SKM-1 treated with dmso at 0.1 percent for 144 hours (cell line): ENCODE measurements around the gene ODAM.
"Not testable (repeated sequence)": the region's sequence is repeated elsewhere in the genome, so short reads cannot be mapped to it uniquely, and the experiment has no call there.

Source experiments
- DNase-seq: peaks from one replicate; lab custom pipeline; 2025; ENCODE audit not compliant: unreplicated experiment; lab: John Stamatoyannopoulos, UW

The ODAM gene

DNA sequence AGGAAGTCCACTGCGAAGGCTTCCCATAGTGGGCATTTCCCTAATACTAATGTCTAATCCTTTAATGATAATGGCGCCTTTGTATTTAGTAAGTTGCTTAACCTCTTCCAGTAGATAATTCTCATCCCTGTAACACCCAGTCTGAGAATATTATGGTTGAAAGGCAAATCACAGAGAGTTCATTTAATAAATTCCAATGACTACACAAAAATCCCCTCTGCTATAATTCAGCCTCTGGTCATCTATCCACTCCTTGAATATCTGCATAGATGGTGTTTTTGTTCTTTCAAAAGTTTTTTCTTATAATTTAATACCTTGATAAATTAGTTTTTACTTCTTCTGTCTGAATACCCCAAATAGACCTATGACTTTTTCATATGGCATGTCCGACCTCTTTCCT is 25.9 kb downstream of the ODAM start:
- DNase-seq: not testable (repeated sequence)

- not testable (repeated sequence) for DNase-seq
Measured at GRCh38 chr4:70221818-70222217, 26.3 kb downstream of the ODAM start.

DNA sequence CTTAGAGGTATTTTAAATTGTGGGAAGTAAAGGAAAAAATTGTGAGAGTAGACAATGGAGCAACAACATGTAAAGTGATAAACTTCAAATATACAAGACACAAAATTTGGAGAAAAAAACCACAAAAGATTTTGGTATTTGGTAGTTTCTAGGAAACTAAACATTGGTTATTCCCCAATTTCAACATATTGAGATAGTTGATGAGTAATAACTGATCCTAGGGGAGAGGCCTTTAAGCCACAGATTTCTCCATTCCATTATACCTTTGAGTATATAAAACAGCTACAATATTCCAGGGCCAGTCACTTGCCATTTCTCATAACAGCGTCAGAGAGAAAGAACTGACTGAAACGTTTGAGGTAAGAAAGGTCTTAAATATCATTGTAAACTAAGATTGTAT is 30.3 kb downstream of the ODAM start, which contains the start of gene FDCSP:
Gene FDCSP, plus strand, starts transcription at position 301 of the 400 bp plus-strand sequence. CDS start 5,071 bp downstream, outside the sequence.
- DNase-seq: no peak

DNA sequence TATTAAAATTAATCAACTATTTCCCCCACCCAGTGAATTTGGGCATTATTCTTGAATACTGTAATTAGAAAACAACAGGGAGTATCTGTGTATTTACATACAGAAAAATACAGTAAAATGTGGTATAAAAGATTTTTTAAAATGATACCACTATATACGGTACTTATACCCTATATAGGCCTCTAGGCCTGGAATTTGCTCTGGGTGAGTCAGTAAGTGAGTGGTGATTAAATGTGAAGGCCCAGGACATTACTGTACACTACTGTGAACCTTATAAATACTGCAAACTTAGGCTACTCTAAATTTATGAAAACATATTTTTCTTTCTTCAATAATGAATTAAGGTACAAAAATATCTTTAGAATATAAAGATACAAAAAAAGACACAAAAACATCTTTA is 40.6 kb downstream of the ODAM start:
- no peak for DNase-seq

GRCh38 chr4:70239131-70239883 is 43.8 kb downstream of the ODAM start:
- DNase-seq: no peak

DNA sequence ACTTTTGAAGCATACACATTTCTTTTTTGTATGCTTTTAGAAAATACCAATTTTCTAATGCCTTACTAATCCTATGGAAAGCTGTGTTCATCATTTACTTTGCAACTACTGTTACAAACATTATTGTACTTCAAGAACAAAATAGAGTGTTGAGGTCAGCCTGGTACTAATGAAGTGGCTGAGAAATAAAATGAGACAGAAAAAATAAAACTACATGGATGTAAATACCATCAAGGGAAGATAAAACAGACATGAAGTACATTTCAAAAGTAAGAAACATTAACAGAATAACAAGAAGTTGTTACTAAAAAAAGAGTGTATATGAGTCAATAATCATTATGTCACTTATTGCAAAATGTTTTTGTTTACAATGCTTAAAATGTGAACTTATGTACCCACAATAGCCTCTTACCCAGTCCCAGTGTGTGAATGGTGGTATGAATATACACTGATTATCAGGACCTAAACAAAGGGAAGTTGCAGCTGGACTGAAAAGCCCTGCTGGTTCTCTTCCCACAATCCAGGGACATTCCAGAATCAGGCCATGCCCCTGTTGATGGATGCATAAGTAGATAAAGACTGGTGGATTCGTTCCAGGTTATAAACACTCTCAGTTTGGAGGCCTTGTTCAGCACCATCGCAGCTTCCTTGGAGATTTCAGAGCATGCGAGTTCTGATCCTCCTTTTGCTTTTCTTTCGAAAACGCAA is 44.5 kb downstream of the ODAM start:
- no peak for DNase-seq

- DNase-seq: not testable (repeated sequence)
Measured at GRCh38 chr4:70242297-70242696, 46.8 kb downstream of the ODAM start, which contains the start of gene CSN3. CSN3 (plus strand) TSS chr4:70242597; CDS start chr4:70244820, 2,223 bp downstream.

GRCh38 chr4:70243091-70243490 is 47.6 kb downstream of the ODAM start:
- no peak for DNase-seq

GRCh38 chr4:70251250-70251944 is 55.9 kb downstream of the ODAM start:
- no peak for DNase-seq

GRCh38 chr4:70251945-70252277 is 56.4 kb downstream of the ODAM start:
- no peak for DNase-seq
